Measurements from ENCODE around the gene JPH3.
A peak's percentile ranks its signal among the peaks of the same experiment; 100 is the strongest.

JPH3 gene

DNA sequence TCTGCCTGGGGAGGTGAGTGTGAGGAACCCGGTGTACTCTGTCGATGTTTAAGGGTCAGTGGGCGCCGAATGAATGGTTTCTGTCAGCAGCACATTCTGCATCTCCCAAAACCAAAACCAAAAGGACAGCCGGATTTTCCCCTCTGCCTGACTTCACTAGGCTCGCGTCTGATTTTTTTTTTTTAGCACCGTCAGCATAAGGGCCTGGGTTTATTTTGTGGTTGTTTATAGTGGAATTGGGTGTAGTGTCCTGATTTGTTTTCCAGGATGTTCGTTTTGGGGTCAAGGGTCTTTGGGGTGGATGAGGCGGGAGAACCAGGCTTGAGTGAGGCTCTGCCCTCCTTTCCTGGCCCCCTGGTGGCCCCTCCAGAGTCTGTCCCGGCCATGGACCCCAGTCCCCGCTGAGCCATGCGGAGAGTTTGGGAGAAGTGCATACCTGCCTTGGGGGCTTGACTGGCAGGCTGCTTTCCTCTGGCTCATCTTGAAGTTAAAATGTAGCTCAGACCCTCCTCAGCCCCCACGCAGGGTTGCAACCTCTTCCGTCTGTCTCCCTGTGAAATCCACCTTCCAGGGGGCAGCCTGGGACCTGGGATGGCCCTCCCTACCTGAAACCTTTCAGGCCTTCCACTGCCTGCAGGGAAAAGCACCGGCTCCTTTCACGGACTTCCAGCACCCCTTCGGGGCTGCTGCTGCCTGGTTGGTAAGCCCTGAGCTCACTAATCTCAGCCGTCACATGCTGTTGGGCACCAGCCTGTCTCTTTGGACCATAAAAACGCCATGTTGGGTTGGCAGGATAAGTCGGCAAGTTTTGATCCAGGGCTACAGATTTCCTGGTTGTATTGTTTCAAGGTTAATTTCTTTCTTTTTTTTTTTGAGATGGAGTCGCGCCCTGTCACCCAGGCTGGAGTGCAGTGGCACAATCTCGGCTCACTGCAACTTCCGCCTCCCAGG lies 60.2 kb downstream of the JPH3 start:
- peaks cover 0 to 6% of the 10 kb centered on the region in 2 donors for H3K4me1 Mint-ChIP-seq (ENCODE audit: low read depth in 2 of 2)
- no peak overlapping the region for H3K4me3 Mint-ChIP-seq
- DNase-seq (no peak), ATAC-seq (replicated peaks) (no peak)
- no peaks in the 10 kb centered on the region for H3K9me3 Mint-ChIP-seq
- H3K27me3 Mint-ChIP-seq: peaks cover 0 to 46% of the 10 kb centered on the region in 2 donors
- H3K27ac Mint-ChIP-seq: peak overlapping the region in 1 of 2 donors; percentile 63
- H3K36me3 Mint-ChIP-seq (ENCODE audit: insufficient read depth): peaks cover 3% of the 10 kb centered on the region

GRCh38 chr16:87664792-87665191 lies 62.5 kb downstream of the JPH3 start:
- Mint-ChIP-seq H3K4me3 (no peak overlapping the region), H3K27ac (no peak overlapping the region), H3K9me3 (no peaks in the 10 kb centered on the region), H3K27me3 (peaks cover 16 to 66% of the 10 kb centered on the region in 2 donors), H3K36me3 (ENCODE audit: insufficient read depth) (peaks cover 3% of the 10 kb centered on the region), H3K4me1 (ENCODE audit: low read depth in 2 of 2) (peaks cover 0 to 6% of the 10 kb centered on the region in 2 donors)
- DNase-seq: no peak
- ATAC-seq (replicated peaks): no peak

- ATAC-seq (replicated peaks): no peak
- Mint-ChIP-seq H3K27me3 (peaks cover 16 to 62% of the 10 kb centered on the region in 2 donors), H3K9me3 (no peaks in the 10 kb centered on the region)
Observed at GRCh38 chr16:87665193-87665592, 62.9 kb downstream of the JPH3 start.

DNA sequence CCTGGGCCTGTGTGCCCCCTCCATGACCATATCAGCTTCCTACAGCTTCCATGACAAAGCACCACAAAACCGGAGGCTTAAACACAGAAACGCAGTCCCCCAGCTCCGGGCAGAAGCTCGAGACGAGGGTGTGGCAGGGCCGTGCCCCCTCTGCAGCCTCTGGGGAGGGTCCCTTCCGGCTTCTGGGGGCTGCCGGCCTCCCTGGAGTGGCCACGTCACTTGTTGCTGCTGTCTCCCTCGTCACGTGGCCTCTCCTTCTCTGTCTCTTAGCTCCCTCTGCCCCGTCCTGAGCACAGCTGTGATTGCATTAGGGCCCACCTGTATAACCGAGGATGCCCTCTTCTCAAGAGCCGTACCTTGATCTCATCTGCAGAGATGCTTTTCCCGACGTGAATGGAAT lies 64.6 kb downstream of the JPH3 start:
- Mint-ChIP-seq H3K4me3 (no peak overlapping the region), H3K27me3 (peaks cover 16 to 47% of the 10 kb centered on the region in 2 donors), H3K9me3 (no peaks in the 10 kb centered on the region), H3K36me3 (ENCODE audit: insufficient read depth) (peaks cover 3% of the 10 kb centered on the region), H3K4me1 (ENCODE audit: low read depth in 2 of 2) (peaks cover 0 to 6% of the 10 kb centered on the region in 2 donors), H3K27ac (no peak overlapping the region)
- DNase-seq (no peak), ATAC-seq (replicated peaks) (no peak)

More at GRCh38 chr16:87665193-87665592, 62.9 kb downstream of the JPH3 start:
- Mint-ChIP-seq H3K36me3 (ENCODE audit: insufficient read depth) (peaks cover 3% of the 10 kb centered on the region), H3K27ac (no peak overlapping the region), H3K4me1 (ENCODE audit: low read depth in 2 of 2) (peaks cover 0 to 6% of the 10 kb centered on the region in 2 donors), H3K4me3 (no peak overlapping the region)
- DNase-seq: no peak

GRCh38 chr16:87667443-87667842 lies 65.1 kb downstream of the JPH3 start:
- H3K36me3 Mint-ChIP-seq (ENCODE audit: insufficient read depth): peaks cover 3% of the 10 kb centered on the region
- DNase-seq: no peak
- no peak overlapping the region for H3K4me3 Mint-ChIP-seq
- no peak for ATAC-seq (replicated peaks)
- H3K4me1 Mint-ChIP-seq (ENCODE audit: low read depth in 2 of 2): peaks cover 0 to 6% of the 10 kb centered on the region in 2 donors
- H3K9me3 Mint-ChIP-seq: no peaks in the 10 kb centered on the region
- no peak overlapping the region for H3K27ac Mint-ChIP-seq
- H3K27me3 Mint-ChIP-seq: peaks cover 16 to 45% of the 10 kb centered on the region in 2 donors

- Mint-ChIP-seq H3K27me3 (peaks cover 16 to 40% of the 10 kb centered on the region in 2 donors), H3K9me3 (no peaks in the 10 kb centered on the region), H3K4me1 (ENCODE audit: low read depth in 2 of 2) (peaks cover 0 to 4% of the 10 kb centered on the region in 2 donors), H3K4me3 (no peak overlapping the region), H3K36me3 (ENCODE audit: insufficient read depth) (no peaks in the 10 kb centered on the region), H3K27ac (no peak overlapping the region)
- ATAC-seq (replicated peaks): no peak
- no peak for DNase-seq
Observed at GRCh38 chr16:87667946-87668345, 65.6 kb downstream of the JPH3 start.

GRCh38 chr16:87669672-87670071 lies 67.4 kb downstream of the JPH3 start:
- Mint-ChIP-seq H3K36me3 (ENCODE audit: insufficient read depth) (peaks cover 3% of the 10 kb centered on the region), H3K27ac (no peak overlapping the region), H3K27me3 (peaks cover 16 to 29% of the 10 kb centered on the region in 2 donors), H3K9me3 (no peaks in the 10 kb centered on the region), H3K4me3 (no peak overlapping the region), H3K4me1 (ENCODE audit: low read depth in 2 of 2) (no peaks in the 10 kb centered on the region)
- ATAC-seq (replicated peaks) (no peak), DNase-seq (no peak)

- DNase-seq (no peak), ATAC-seq (replicated peaks) (no peak)
- Mint-ChIP-seq H3K4me3 (no peak overlapping the region), H3K36me3 (ENCODE audit: insufficient read depth) (peaks cover 3% of the 10 kb centered on the region), H3K27ac (no peak overlapping the region), H3K9me3 (no peaks in the 10 kb centered on the region), H3K27me3 (peaks cover 16 to 29% of the 10 kb centered on the region in 2 donors), H3K4me1 (ENCODE audit: low read depth in 2 of 2) (no peaks in the 10 kb centered on the region)
Observed at GRCh38 chr16:87671221-87671620, 68.9 kb downstream of the JPH3 start.

- Mint-ChIP-seq H3K27me3 (peaks cover 16 to 29% of the 10 kb centered on the region in 2 donors), H3K9me3 (no peaks in the 10 kb centered on the region), H3K4me3 (no peak overlapping the region), H3K27ac (no peak overlapping the region), H3K4me1 (ENCODE audit: low read depth in 2 of 2) (no peaks in the 10 kb centered on the region), H3K36me3 (ENCODE audit: insufficient read depth) (peaks cover 3% of the 10 kb centered on the region)
- no peak for ATAC-seq (replicated peaks)
- no peak for DNase-seq
Observed at GRCh38 chr16:87671715-87672270, 69.5 kb downstream of the JPH3 start.

DNA sequence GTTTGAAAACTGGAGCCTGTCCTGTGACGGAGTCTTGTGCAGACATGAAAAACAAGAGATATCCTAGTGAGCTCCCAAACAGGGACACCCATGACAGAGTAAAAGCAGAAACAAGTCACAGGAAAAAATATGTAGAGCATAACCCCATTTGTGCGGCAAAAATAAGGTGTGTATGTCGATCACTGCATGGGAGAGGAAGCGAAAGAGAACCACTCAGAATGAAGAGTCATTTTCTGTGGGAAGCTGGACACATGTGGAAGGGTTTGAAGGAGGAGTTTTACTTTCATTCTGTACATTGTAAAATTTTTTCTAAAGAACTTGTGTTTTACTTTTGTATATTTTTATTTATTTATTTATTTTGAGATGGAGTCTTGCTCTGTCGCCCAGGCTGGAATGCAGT lies 72.1 kb downstream of the JPH3 start:
- H3K4me3 Mint-ChIP-seq: no peak overlapping the region
- ATAC-seq (replicated peaks) (no peak), DNase-seq (no peak)
- H3K27ac Mint-ChIP-seq: no peak overlapping the region
- no peaks in the 10 kb centered on the region for H3K4me1 Mint-ChIP-seq (ENCODE audit: low read depth in 2 of 2)
- H3K36me3 Mint-ChIP-seq (ENCODE audit: insufficient read depth): peaks cover 3% of the 10 kb centered on the region
- H3K27me3 Mint-ChIP-seq: peaks cover 2 to 4% of the 10 kb centered on the region in 2 donors
- H3K9me3 Mint-ChIP-seq: no peaks in the 10 kb centered on the region

DNA sequence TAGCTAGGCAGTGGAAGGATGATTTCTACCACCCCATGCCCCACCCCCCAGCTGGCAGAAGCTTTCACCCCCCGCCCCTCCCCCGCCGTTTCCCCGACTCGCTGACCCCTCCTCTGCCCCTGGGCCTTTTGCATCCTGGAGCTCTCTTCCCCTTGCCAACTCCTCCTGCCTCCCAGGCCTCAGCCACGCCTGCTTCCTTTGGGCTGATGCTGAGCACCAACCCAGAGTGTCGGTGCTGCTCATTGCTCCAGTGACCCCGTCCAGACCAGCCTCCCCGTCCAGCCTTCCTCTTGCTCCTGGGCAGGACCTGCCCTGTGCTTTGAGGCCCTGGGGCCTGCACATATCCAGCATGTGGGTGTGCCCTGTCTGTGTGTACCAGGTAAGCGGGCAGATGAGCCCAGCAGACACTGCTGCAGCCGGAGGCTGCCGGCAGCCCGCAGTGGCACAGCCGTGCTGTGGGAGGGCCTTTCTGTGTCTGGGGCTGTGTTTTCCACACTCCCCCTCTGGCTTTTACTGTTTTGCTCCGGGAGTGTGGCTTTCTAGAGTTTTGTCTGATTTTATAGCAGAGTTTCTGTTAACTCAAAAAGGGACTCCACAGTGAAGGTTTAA lies 72.9 kb downstream of the JPH3 start:
- Mint-ChIP-seq H3K36me3 (ENCODE audit: insufficient read depth) (peaks cover 3% of the 10 kb centered on the region), H3K27ac (no peak overlapping the region), H3K9me3 (no peaks in the 10 kb centered on the region), H3K4me1 (ENCODE audit: low read depth in 2 of 2) (no peaks in the 10 kb centered on the region), H3K4me3 (no peak overlapping the region), H3K27me3 (peaks cover 0 to 2% of the 10 kb centered on the region in 2 donors)
- DNase-seq (no peak), ATAC-seq (replicated peaks) (no peak)

- H3K4me1 Mint-ChIP-seq (ENCODE audit: low read depth in 2 of 2): peaks cover 3 to 5% of the 10 kb centered on the region in 2 donors
- DNase-seq (no peak), ATAC-seq (replicated peaks) (no peak)
- H3K4me3 Mint-ChIP-seq: no peak overlapping the region
- no peaks in the 10 kb centered on the region for H3K9me3 Mint-ChIP-seq
- H3K36me3 Mint-ChIP-seq (ENCODE audit: insufficient read depth): peaks cover 5% of the 10 kb centered on the region
- H3K27me3 Mint-ChIP-seq: peaks cover 0 to 12% of the 10 kb centered on the region in 2 donors
- peak overlapping the region in 1 of 2 donors; percentile 44 for H3K27ac Mint-ChIP-seq
Observed at GRCh38 chr16:87677830-87678229, 75.5 kb downstream of the JPH3 start.

- Mint-ChIP-seq H3K27ac (no peak overlapping the region), H3K27me3 (peaks cover 0 to 12% of the 10 kb centered on the region in 2 donors), H3K4me3 (no peak overlapping the region), H3K36me3 (ENCODE audit: insufficient read depth) (peaks cover 5% of the 10 kb centered on the region), H3K9me3 (no peaks in the 10 kb centered on the region), H3K4me1 (ENCODE audit: low read depth in 2 of 2) (peaks cover 3 to 5% of the 10 kb centered on the region in 2 donors)
- ATAC-seq (replicated peaks): no peak
- no peak for DNase-seq
Observed at GRCh38 chr16:87678618-87679017, 76.3 kb downstream of the JPH3 start.
